IMR-90 (cell line): Measurements from ENCODE around the gene COL6A3. TPM values are rescaled to one million over a fixed set of nuclear protein-coding genes. Genes with fewer than 3 reads are reported as not detected.

Experiments
- ATAC-seq: fragments of 200-7000 bp; cut with Tn5 transposase; 2 replicates; pipeline ENCODE4 v1.9.1; 2020; ENCODE audit warnings: low read depth, mild to moderate bottlenecking, moderate library complexity
- BruUV-seq: library from RNA; stranded (reverse); fragments of 400-500 nt; replicated peaks from 2 replicates; lab custom pipeline; 2021; lab: Mats Ljungman, UMichigan
- CTCF ChIA-PET: fragments of 300-600 bp; formaldehyde crosslinking; extraction: SDS; loops from one replicate; lab custom pipeline; 2021; ENCODE audit warnings: antibody characterized with exemption; lab: Yijun Ruan, JAX
- POLR2A ChIA-PET: fragments of 300-600 bp; sonication (Branson Sonifier 250); formaldehyde crosslinking; loops from one replicate; lab custom pipeline; 2022; ENCODE audit warnings: antibody characterized with exemption; ENCODE audit not compliant: unreplicated experiment; lab: Charles Lee
- DNase-seq: peaks from one replicate; pipeline ENCODE4 v3.0.0; 2013
- H2AFZ ChIP-seq: replicated peaks from 2 replicates; pipeline ENCODE3; 2013; ENCODE audit warnings: low read length, mild to moderate bottlenecking; ENCODE audit not compliant: poor library complexity
- H2AK5ac ChIP-seq: 2 replicates; pipeline ENCODE4 v1.6.1; 2013; ENCODE audit warnings: low read depth, low read length, inconsistent platforms
- H2AK9ac ChIP-seq: replicated peaks from 2 replicates; pipeline ENCODE3; 2013; ENCODE audit warnings: mild to moderate bottlenecking, low read depth, low read length, moderate library complexity; ENCODE audit not compliant: poor library complexity
- H2BK120ac ChIP-seq: 2 replicates; pipeline ENCODE4 v1.6.1; 2013; ENCODE audit warnings: low read depth, low read length, inconsistent platforms
- H2BK15ac ChIP-seq: 3 replicates; pipeline ENCODE4 v1.6.1; 2013; ENCODE audit warnings: low read depth, low read length, inconsistent platforms
- H2BK20ac ChIP-seq: 2 replicates; pipeline ENCODE4 v1.6.1; 2013; ENCODE audit warnings: low read depth, mild to moderate bottlenecking, inconsistent platforms, low read length, moderate library complexity
- H2BK5ac ChIP-seq: 2 replicates; pipeline ENCODE4 v1.6.1; 2013; ENCODE audit warnings: mild to moderate bottlenecking, low read depth, low read length, inconsistent platforms; ENCODE audit not compliant: poor library complexity, severe bottlenecking
- H3K14ac ChIP-seq: replicated peaks from 2 replicates; pipeline ENCODE4 v1.6.1; 2013; ENCODE audit warnings: low read depth, low read length, inconsistent platforms
- H3K18ac ChIP-seq: 2 replicates; pipeline ENCODE4 v1.6.1; 2013; ENCODE audit warnings: low read depth, low read length, control low read depth
- H3K23ac ChIP-seq: 2 replicates; pipeline ENCODE4 v1.6.1; 2013; ENCODE audit warnings: low read depth, low read length, inconsistent platforms
- H3K27ac ChIP-seq: 2 replicates; pipeline ENCODE4 v1.5.1; 2013; ENCODE audit warnings: mild to moderate bottlenecking, control low read depth, low read length; ENCODE audit not compliant: insufficient read depth
- H3K27me3 ChIP-seq: 2 replicates; pipeline ENCODE4 v1.6.1; 2013; ENCODE audit warnings: low read length; ENCODE audit not compliant: control insufficient read depth, insufficient read depth
- H3K36me3 ChIP-seq: 2 replicates; pipeline ENCODE4 v1.6.1; 2013; ENCODE audit warnings: low read length, mixed read lengths; ENCODE audit not compliant: control insufficient read depth, insufficient read depth
- H3K4ac ChIP-seq: 2 replicates; pipeline ENCODE4 v1.6.1; 2013; ENCODE audit warnings: low read depth, low read length, inconsistent platforms
- H3K4me1 ChIP-seq: 2 replicates; pipeline ENCODE4 v1.6.1; 2013; ENCODE audit warnings: low read length, mixed read lengths; ENCODE audit not compliant: control insufficient read depth, insufficient read depth
- H3K4me2 ChIP-seq: 2 replicates; pipeline ENCODE4 v1.6.1; 2013; ENCODE audit warnings: low read depth, mild to moderate bottlenecking, control low read depth, low read length, moderate library complexity
- H3K4me3 ChIP-seq: 2 replicates; pipeline ENCODE4 v1.5.1; 2013; ENCODE audit warnings: low read depth, mild to moderate bottlenecking, control low read depth, low read length, moderate library complexity; ENCODE audit not compliant: insufficient read depth
- H3K56ac ChIP-seq: 2 replicates; pipeline ENCODE4 v1.6.1; 2013; ENCODE audit warnings: low read length, inconsistent platforms; ENCODE audit not compliant: insufficient read depth; ENCODE audit errors: extremely low read depth
- H3K79me1 ChIP-seq, 2 experiments: 2 replicates each; pipeline ENCODE4 v1.6.1; 2013; ENCODE audit warnings: low read length in 2 of 2, inconsistent platforms in 1 of 2, low read depth in 1 of 2
- H3K9ac ChIP-seq: 2 replicates; pipeline ENCODE4 v1.6.1; 2013; ENCODE audit warnings: low read depth, low read length, control low read depth
- H3K9me1 ChIP-seq: 2 replicates; pipeline ENCODE4 v1.6.1; 2013; ENCODE audit warnings: low read length, inconsistent platforms; ENCODE audit not compliant: insufficient read depth
- H3K9me3 ChIP-seq: 2 replicates; pipeline ENCODE4 v1.6.1; 2013; ENCODE audit warnings: low read length; ENCODE audit not compliant: control insufficient read depth, insufficient read depth
- H4K20me1 ChIP-seq: 2 replicates; pipeline ENCODE4 v1.6.1; 2013; ENCODE audit warnings: low read length, inconsistent platforms; ENCODE audit not compliant: insufficient read depth
- H4K5ac ChIP-seq: 2 replicates; pipeline ENCODE4 v1.6.1; 2013; ENCODE audit warnings: mild to moderate bottlenecking, low read depth, low read length, control low read depth
- H4K8ac ChIP-seq, 2 experiments: 2 replicates each; pipeline ENCODE4 v1.6.1; 2013; ENCODE audit warnings: low read depth in 2 of 2, low read length in 2 of 2, control low read depth in 1 of 2, inconsistent platforms in 1 of 2
- H4K91ac ChIP-seq: 2 replicates; pipeline ENCODE4 v1.6.1; 2013; ENCODE audit warnings: low read depth, low read length, inconsistent platforms; ENCODE audit not compliant: insufficient read depth
- BHLHE40 ChIP-seq: fragments of 150-350 bp; IDR thresholded peaks from 2 replicates; pipeline ENCODE4 v1.6.1; 2016; ENCODE audit warnings: mild to moderate bottlenecking, low read depth, low read length
- CEBPB ChIP-seq: IDR thresholded peaks from 2 replicates; pipeline ENCODE4 v1.6.1; 2012; ENCODE audit warnings: low read depth, low read length, improper control_type of control experiment
- MAZ ChIP-seq: IDR thresholded peaks from 2 replicates; pipeline ENCODE4 v1.6.1; 2012; ENCODE audit warnings: low read depth, mild to moderate bottlenecking, low read length, improper control_type of control experiment, moderate library complexity, borderline replicate concordance
- MXI1 ChIP-seq: IDR thresholded peaks from 2 replicates; pipeline ENCODE4 v1.6.1; 2012; ENCODE audit warnings: low read depth, mild to moderate bottlenecking, low read length, moderate library complexity, borderline replicate concordance
- NFE2L2 ChIP-seq: fragments of 150-350 bp; IDR thresholded peaks from 2 replicates; pipeline ENCODE4 v1.6.1; 2016; ENCODE audit warnings: low read depth, mild to moderate bottlenecking, low read length
- RAD21 ChIP-seq: IDR thresholded peaks from 2 replicates; pipeline ENCODE4 v1.6.1; 2012; ENCODE audit warnings: low read length, improper control_type of control experiment
- SMC3 ChIP-seq: fragments of 150-350 bp; IDR thresholded peaks from 2 replicates; pipeline ENCODE4 v1.6.1; 2016; ENCODE audit warnings: low read depth, mild to moderate bottlenecking, antibody characterized with exemption, low read length, moderate library complexity
- WGBS, 2 experiments: methylation state at CpG; one replicate each; pipeline versions ENCODE4 v1.1.5 to v1.1.7; 2013; ENCODE audit warnings: missing lambda C conversion rate in 2 of 2; ENCODE audit not compliant: insufficient read length in 1 of 2; ENCODE audit errors: extremely low coverage in 2 of 2; 5-methylcytosine and 5-hydroxymethylcytosine counted together
- dilution Hi-C: fragments of 300-500 bp; cut with HindIII; formaldehyde crosslinking; loops from one replicate; pipeline ENCODE4 v1.14.3; 2018; ENCODE audit warnings: low sequenced_read_pairs; ENCODE audit not compliant: unreplicated experiment
- in situ Hi-C: fragments of 300-500 bp; cut with MboI; formaldehyde crosslinking; loops from 3 replicates; pipeline ENCODE4 v1.14.3; 2019; ENCODE audit warnings: low sequenced_read_pairs, inconsistent platforms, mixed read lengths
- intact Hi-C: fragments of 100-400 bp; cut with micrococcal nuclease; formaldehyde crosslinking; loops from 2 replicates; pipeline ENCODE4 v1.10.0; 2022
- polyA plus RNA-seq, 3 experiments: library from polyadenylated mRNA; depleted of rRNA; stranded (reverse); fragments of >200 nt; gene quantifications; 2 replicates each; pipeline ENCODE4 v1.2.3, GENCODE V29; 2012; ENCODE audit warnings: low replicate concordance in 1 of 3
- total RNA-seq: library from RNA; depleted of rRNA; stranded (reverse); fragments of >200 nt; gene quantifications from 2 replicates; pipeline ENCODE4 v1.2.3, GENCODE V29; 2012
- TF ChIP-seq, protein P1 (sequence below): conservative IDR thresholded peaks from 2 replicates; pipeline ENCODE4 v1.5.1; 2012; ENCODE audit warnings: mild to moderate bottlenecking, low read depth, low read length, improper control_type of control experiment

COL6A3 gene
- total and polyA plus RNA-seq, 2 of the 4 experiments (the other 2 are of a cell fraction) = 964 to 1,855 TPM

DNA sequence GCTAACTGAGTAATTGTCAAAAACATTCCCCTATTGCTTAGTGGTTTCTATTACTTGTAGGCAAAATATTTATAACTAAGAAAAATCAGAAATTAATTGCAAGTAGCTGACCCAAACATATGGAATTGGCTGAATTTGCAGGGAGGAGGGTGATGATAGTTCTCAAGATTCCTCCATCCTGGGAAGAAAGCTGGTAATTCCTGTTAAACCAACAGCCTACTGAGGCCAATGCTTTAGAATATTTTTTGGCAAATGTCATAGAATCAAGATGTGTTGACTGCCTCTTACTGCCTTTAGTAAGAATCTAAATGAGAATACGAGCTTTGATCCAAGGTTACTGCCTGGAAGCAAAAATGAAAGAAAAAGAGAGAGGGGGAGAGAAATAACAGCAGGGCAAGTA lies 120.0 kb downstream of the COL6A3 start:
- H3K9ac ChIP-seq = no peak overlapping the region; the same call in 1 of the 2 replicates
- H3K18ac ChIP-seq = peak overlapping the region; percentile 94
- WGBS, 2 experiments = no CpG with 5 or more reads among the region's 1 CpG
- no peak for ATAC-seq
- intact Hi-C loops (loop anchor here (5.0 kb wide), 1 partner anchor 37 kb away; no protein-coding TSS in a partner anchor), dilution Hi-C loops (no loop called here), in situ Hi-C loops (no loop called here)
- H3K36me3 ChIP-seq = no peaks in the 10 kb centered on the region
- no peak overlapping the region for H3K4me3 ChIP-seq
- H2BK5ac ChIP-seq = peak overlapping the region; percentile 84
- H4K91ac ChIP-seq = peak overlapping the region; percentile 35; the same call in 1 of the 2 replicates
- ChIA-PET POLR2A (interaction anchor here (0.6 to 1.3 kb wide), 3 partner anchors 15 to 67 kb away, joined by 3 to 4 read pairs (median 3); no protein-coding TSS in a partner anchor), CTCF (no interaction called here)
- H3K4me1 ChIP-seq = peaks cover 26% of the 10 kb centered on the region
- peak overlapping the region; percentile 86; the same call in 1 of the 2 replicates for H3K4ac ChIP-seq
- H4K20me1 ChIP-seq = no peaks in the 10 kb centered on the region
- peak overlapping the region; percentile 46 for H2BK20ac ChIP-seq
- H4K5ac ChIP-seq = peak overlapping the region; percentile 9; the same call in 1 of the 2 replicates
- H3K56ac ChIP-seq = no peak overlapping the region
- H3K27me3 ChIP-seq = no peaks in the 10 kb centered on the region
- peak overlapping the region; percentile 12; the same call in 1 of the 2 replicates for H3K4me2 ChIP-seq
- H2AK5ac ChIP-seq = 0 out of 2 replicates have a peak overlapping the region, but pooled peaks have one; percentile 12
- DNase-seq = peak; percentile 71
- H2AFZ ChIP-seq = no peak overlapping the region
- peaks cover 34% of the 10 kb centered on the region for H3K9me1 ChIP-seq
- H3K23ac ChIP-seq = peak overlapping the region; percentile 53; the same call in 1 of the 2 replicates
- H2BK15ac ChIP-seq = no peak overlapping the region; the same call in 2 of the 3 replicates
- no peak overlapping the region for H2AK9ac ChIP-seq
- peak overlapping the region; percentile 8; the same call in 1 of the 2 replicates for H3K27ac ChIP-seq
- peak overlapping the region in 1 of 2 experiments; percentile 74; a peak in 3 of 4 replicates for H4K8ac ChIP-seq
- H3K79me1 ChIP-seq = peaks cover 0 to 30% of the 10 kb centered on the region in 2 experiments; a peak in 2 of 4 replicates
- peak overlapping the region; percentile 87 for H2BK120ac ChIP-seq
- TF ChIP-seq CEBPB (no peak), MAZ (no peak), NFE2L2 (no peak), RAD21 (no peak), BHLHE40 (no peak), SMC3 (no peak), MXI1 (no peak)
- TF ChIP-seq, protein P1, sequence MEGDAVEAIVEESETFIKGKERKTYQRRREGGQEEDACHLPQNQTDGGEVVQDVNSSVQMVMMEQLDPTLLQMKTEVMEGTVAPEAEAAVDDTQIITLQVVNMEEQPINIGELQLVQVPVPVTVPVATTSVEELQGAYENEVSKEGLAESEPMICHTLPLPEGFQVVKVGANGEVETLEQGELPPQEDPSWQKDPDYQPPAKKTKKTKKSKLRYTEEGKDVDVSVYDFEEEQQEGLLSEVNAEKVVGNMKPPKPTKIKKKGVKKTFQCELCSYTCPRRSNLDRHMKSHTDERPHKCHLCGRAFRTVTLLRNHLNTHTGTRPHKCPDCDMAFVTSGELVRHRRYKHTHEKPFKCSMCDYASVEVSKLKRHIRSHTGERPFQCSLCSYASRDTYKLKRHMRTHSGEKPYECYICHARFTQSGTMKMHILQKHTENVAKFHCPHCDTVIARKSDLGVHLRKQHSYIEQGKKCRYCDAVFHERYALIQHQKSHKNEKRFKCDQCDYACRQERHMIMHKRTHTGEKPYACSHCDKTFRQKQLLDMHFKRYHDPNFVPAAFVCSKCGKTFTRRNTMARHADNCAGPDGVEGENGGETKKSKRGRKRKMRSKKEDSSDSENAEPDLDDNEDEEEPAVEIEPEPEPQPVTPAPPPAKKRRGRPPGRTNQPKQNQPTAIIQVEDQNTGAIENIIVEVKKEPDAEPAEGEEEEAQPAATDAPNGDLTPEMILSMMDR = no peak
- BruUV-seq = no TSS peak
- H3K14ac ChIP-seq = no peak overlapping the region; the same call in 1 of the 2 replicates
- peaks cover 4% of the 10 kb centered on the region; the same call in 1 of the 2 replicates for H3K9me3 ChIP-seq
